Neutrophil (primary cell): Measurements from ENCODE around the gene NAT9.

Experiments
- H3K27ac ChIP-seq: fragments of 200-600 bp; sonication (generic); 2 replicates; pipeline ENCODE4 v1.5.1; 2016; ENCODE audit warnings: mild to moderate bottlenecking, moderate library complexity
- H3K27me3 ChIP-seq: fragments of 200-600 bp; sonication (generic); 2 replicates; pipeline ENCODE4 v1.6.0; 2016; ENCODE audit warnings: mild to moderate bottlenecking
- H3K36me3 ChIP-seq: fragments of 200-600 bp; sonication (generic); 2 replicates; pipeline ENCODE4 v1.5.1; 2017
- H3K4me1 ChIP-seq, 2 experiments: fragments of 200-600 bp in 1 of 2; sonication (generic) in 1 of 2; 1 replicate in 1 of 2; 2 replicates in 1 of 2; pipeline versions ENCODE4 v1.5.1 to v1.6.1; 2013 to 2016; ENCODE audit warnings: low read depth in 1 of 2, low read length in 1 of 2, mild to moderate bottlenecking in 1 of 2, moderate library complexity in 1 of 2; ENCODE audit not compliant: control insufficient read depth in 1 of 2, insufficient read depth in 1 of 2
- H3K4me3 ChIP-seq, 2 experiments: fragments of 200-600 bp in 1 of 2; sonication (generic) in 1 of 2; 1 replicate in 1 of 2; 2 replicates in 1 of 2; pipeline ENCODE4 v1.5.1; 2013 to 2016; ENCODE audit warnings: low read depth in 1 of 2, low read length in 1 of 2, mild to moderate bottlenecking in 1 of 2, moderate library complexity in 1 of 2
- H3K9me3 ChIP-seq: fragments of 200-600 bp; sonication (generic); 2 replicates; pipeline ENCODE4 v1.5.1; 2016
- CTCF ChIP-seq: fragments of 200-600 bp; sonication (generic); IDR thresholded peaks from 2 replicates; pipeline ENCODE4 v1.5.1; 2016; ENCODE audit warnings: antibody characterized with exemption

The NAT9 gene

GRCh38 chr17:74768763-74769114, 7.4 kb downstream of the NAT9 start:
- no peak overlapping the region for H3K4me3 ChIP-seq
- TF ChIP-seq CTCF = no peak
- H3K27ac ChIP-seq = peak overlapping the region; percentile 69
- H3K27me3 ChIP-seq = no peaks in the 10 kb centered on the region
- H3K9me3 ChIP-seq = no peaks in the 10 kb centered on the region
- peaks cover 8 to 12% of the 10 kb centered on the region in 2 experiments for H3K4me1 ChIP-seq
- H3K36me3 ChIP-seq = peaks cover 88% of the 10 kb centered on the region

GRCh38 chr17:74768069-74768762, 7.9 kb downstream of the NAT9 start:
- no peak for TF ChIP-seq CTCF
- H3K27me3 ChIP-seq = no peaks in the 10 kb centered on the region
- H3K9me3 ChIP-seq = no peaks in the 10 kb centered on the region
- H3K4me1 ChIP-seq = peaks cover 8 to 16% of the 10 kb centered on the region in 2 experiments
- H3K4me3 ChIP-seq = no peak overlapping the region
- H3K36me3 ChIP-seq = peaks cover 94% of the 10 kb centered on the region
- H3K27ac ChIP-seq = peak overlapping the region; percentile 69

- Histone ChIP-seq H3K9me3 (no peaks in the 10 kb centered on the region), H3K27me3 (no peaks in the 10 kb centered on the region), H3K4me1 (peaks cover 17 to 25% of the 10 kb centered on the region in 2 experiments), H3K4me3 (no peak overlapping the region), H3K36me3 (peaks cover 98% of the 10 kb centered on the region), H3K27ac (peak overlapping the region; percentile 69)
- no peak for TF ChIP-seq CTCF
Measured at GRCh38 chr17:74767111-74767516, 9.0 kb downstream of the NAT9 start.

- Histone ChIP-seq H3K27me3 (no peaks in the 10 kb centered on the region), H3K9me3 (no peaks in the 10 kb centered on the region), H3K27ac (peak overlapping the region; percentile 13), H3K36me3 (peaks cover 97% of the 10 kb centered on the region), H3K4me1 (peaks cover 18 to 31% of the 10 kb centered on the region in 2 experiments), H3K4me3 (no peak overlapping the region)
- no peak for TF ChIP-seq CTCF
Measured at GRCh38 chr17:74766413-74766812, 9.7 kb downstream of the NAT9 start.

DNA sequence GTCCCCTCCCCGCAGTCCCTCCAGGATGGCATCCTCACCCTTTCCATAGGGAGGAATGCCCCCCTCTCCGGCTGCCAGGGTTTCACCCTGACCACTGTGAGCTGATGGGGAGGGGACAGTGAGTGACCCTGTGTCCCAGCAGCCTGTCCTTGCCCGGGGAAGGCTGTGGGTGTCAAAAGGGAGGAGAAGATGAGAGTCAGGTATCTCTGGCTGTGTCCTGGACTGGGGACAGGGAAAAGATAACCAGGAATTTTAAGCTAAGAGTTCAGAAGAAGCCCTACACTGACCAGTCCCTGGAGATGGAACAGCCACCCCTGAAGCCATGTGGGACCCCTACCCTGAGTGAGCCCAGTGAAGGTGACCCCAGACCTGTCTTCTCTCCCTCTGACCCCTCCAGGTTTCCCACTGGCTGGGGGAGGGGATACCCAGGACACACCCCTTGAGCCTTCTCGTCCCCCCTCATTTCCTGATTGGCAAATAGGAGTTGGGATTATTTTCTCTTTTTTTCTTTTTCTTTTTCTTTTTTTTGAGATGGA, 11.3 kb downstream of the NAT9 start:
- Histone ChIP-seq H3K27ac (peak overlapping the region; percentile 24), H3K4me1 (peaks cover 27 to 35% of the 10 kb centered on the region in 2 experiments), H3K4me3 (no peak overlapping the region), H3K36me3 (peaks cover 81% of the 10 kb centered on the region), H3K27me3 (no peaks in the 10 kb centered on the region), H3K9me3 (no peaks in the 10 kb centered on the region)
- TF ChIP-seq CTCF = no peak
